ENCODE measurements around the gene HIVEP2.

- TF ChIP-seq CTCF (IDR thresholded peaks at IDR 0.05 in 8 of 11, conservative IDR thresholded peaks at IDR 0.05 in 3 of 11) (no peak), POLR2A (IDR thresholded peaks at IDR 0.05) (no peak), POLR2AphosphoS5 (IDR thresholded peaks at IDR 0.05) (no peak)
Measured at GRCh38 chr6:142898927-142899895, 45.8 kb downstream of the HIVEP2 start.
